Prostate gland (tissue), 2 donors: ENCODE measurements around the gene GAD2.

Experiments used
- CTCF ChIP-seq, 4 experiments: fragments of 200-600 bp in 2 of 4; fragments of 450-650 bp in 2 of 4; sonication (generic) in 2 of 4; IDR thresholded peaks; 1 replicate in 3 of 4; 2 replicates in 1 of 4; pipeline ENCODE4 v1.5.1; 2016 to 2019; ENCODE audit warnings: antibody characterized with exemption in 4 of 4, mild to moderate bottlenecking in 2 of 4, moderate library complexity in 2 of 4
- POLR2A ChIP-seq: fragments of 450-650 bp; IDR thresholded peaks from one replicate; pipeline ENCODE4 v1.6.1; 2016; ENCODE audit warnings: antibody characterized with exemption, mild to moderate bottlenecking
- POLR2AphosphoS5 ChIP-seq: sonication (generic); formaldehyde crosslinking; IDR thresholded peaks from one replicate; pipeline ENCODE4 v1.6.1; 2017; ENCODE audit warnings: antibody characterized with exemption

GRCh38 chr10:26205223-26205622 is 11.4 kb upstream of the GAD2 start:
- TF ChIP-seq POLR2A (no peak), CTCF (IDR thresholded peaks at IDR 0.05) (no peak), POLR2AphosphoS5 (no peak)
